Esophagus squamous epithelium (tissue), 5 donors: Measurements from ENCODE around the gene LDLRAD4. TPM values are rescaled to one million over a fixed set of nuclear protein-coding genes. Genes with fewer than 3 reads are reported as not detected.

Experiments used
- DNase-seq: peaks from one replicate; lab custom pipeline; 2025; lab: John Stamatoyannopoulos, UW
- H3K27ac ChIP-seq, 4 donors: fragments of 200-600 bp; sonication (generic); one replicate each; pipeline ENCODE4 v1.5.1; 2016 to 2019; ENCODE audit warnings: mild to moderate bottlenecking in 1 of 4
- H3K27me3 ChIP-seq, 4 donors: fragments of 200-600 bp; sonication (generic); 1 replicate in 3 of 4; 2 replicates in 1 of 4; pipeline versions ENCODE4 v1.5.1 to v1.6.0; 2017 to 2021; ENCODE audit warnings: antibody characterized with exemption in 1 of 4
- H3K36me3 ChIP-seq, 3 donors: fragments of 200-600 bp; sonication (generic); one replicate each; pipeline ENCODE4 v1.5.1; 2016 to 2019
- H3K4me1 ChIP-seq, 3 donors: fragments of 200-600 bp; sonication (generic); one replicate each; pipeline ENCODE4 v1.5.1; 2017 to 2019
- H3K4me3 ChIP-seq, 4 donors: fragments of 200-600 bp; sonication (generic); 1 replicate in 3 of 4; 2 replicates in 1 of 4; pipeline ENCODE4 v1.5.1; 2016 to 2019; ENCODE audit warnings: mild to moderate bottlenecking in 2 of 4, moderate library complexity in 1 of 4
- H3K9me3 ChIP-seq, 3 donors: fragments of 200-600 bp; sonication (generic); one replicate each; pipeline ENCODE4 v1.5.1; 2016 to 2019
- POLR2A ChIP-seq, 4 donors: fragments of 450-650 bp; IDR thresholded peaks; one replicate each; pipeline ENCODE4 v1.6.1; 2017; ENCODE audit warnings: antibody characterized with exemption in 4 of 4, mild to moderate bottlenecking in 4 of 4, moderate library complexity in 3 of 4
- WGBS, 2 donors: methylation state at CpG; one replicate each; pipeline ENCODE4 v1.1.5; 2018; 5-methylcytosine and 5-hydroxymethylcytosine counted together
- intact Hi-C: fragments of 100-400 bp; cut with DNase I; formaldehyde crosslinking; loops from one replicate; pipeline ENCODE4 v1.15.0; 2022
- total RNA-seq, 4 donors: library from RNA; depleted of rRNA; stranded (reverse); fragments of >200 nt; gene quantifications; one replicate each; pipeline ENCODE4 v1.1.0, GENCODE V29; 2016
- TF ChIP-seq, protein P1 (sequence below), 6 experiments: fragments of 450-650 bp in 4 of 6; fragments of 200-600 bp in 2 of 6; sonication (generic) in 2 of 6; IDR thresholded peaks; one replicate each; pipeline ENCODE4 v1.5.1; 2016 to 2019; ENCODE audit warnings: antibody characterized with exemption in 6 of 6, mild to moderate bottlenecking in 4 of 6, moderate library complexity in 4 of 6
- donor health status: DM: yes; HTN: yes; CAD: no.

LDLRAD4 gene
- total RNA-seq, 4 donors from 2014 or later, result 0.91 to 17.9 (median 6.8) TPM

- intact Hi-C loops, result no loop called here
- H3K27ac ChIP-seq, result no peak overlapping the region
- 87 to 92% methylated on average over 11 to 12 of the region's 13 CpGs for WGBS, 2 donors
These were observed 149.7 kb downstream of the LDLRAD4 start for GRCh38 chr18:13368080-13368813.

GRCh38 chr18:13369353-13369752 is 150.8 kb downstream of the LDLRAD4 start:
- H3K4me1 ChIP-seq, result peaks cover 0 to 16% (median 4%) of the 10 kb centered on the region in 3 donors
- DNase-seq, result no peak
- intact Hi-C loops, result no loop called here
- H3K9me3 ChIP-seq, result no peaks in the 10 kb centered on the region
- WGBS, 2 donors, result 76 to 79% methylated on average over 9 of the region's 9 CpGs
- no peaks in the 10 kb centered on the region for H3K36me3 ChIP-seq
- no peak for TF ChIP-seq POLR2A (IDR thresholded peaks at IDR 0.05)
- TF ChIP-seq, protein P1, sequence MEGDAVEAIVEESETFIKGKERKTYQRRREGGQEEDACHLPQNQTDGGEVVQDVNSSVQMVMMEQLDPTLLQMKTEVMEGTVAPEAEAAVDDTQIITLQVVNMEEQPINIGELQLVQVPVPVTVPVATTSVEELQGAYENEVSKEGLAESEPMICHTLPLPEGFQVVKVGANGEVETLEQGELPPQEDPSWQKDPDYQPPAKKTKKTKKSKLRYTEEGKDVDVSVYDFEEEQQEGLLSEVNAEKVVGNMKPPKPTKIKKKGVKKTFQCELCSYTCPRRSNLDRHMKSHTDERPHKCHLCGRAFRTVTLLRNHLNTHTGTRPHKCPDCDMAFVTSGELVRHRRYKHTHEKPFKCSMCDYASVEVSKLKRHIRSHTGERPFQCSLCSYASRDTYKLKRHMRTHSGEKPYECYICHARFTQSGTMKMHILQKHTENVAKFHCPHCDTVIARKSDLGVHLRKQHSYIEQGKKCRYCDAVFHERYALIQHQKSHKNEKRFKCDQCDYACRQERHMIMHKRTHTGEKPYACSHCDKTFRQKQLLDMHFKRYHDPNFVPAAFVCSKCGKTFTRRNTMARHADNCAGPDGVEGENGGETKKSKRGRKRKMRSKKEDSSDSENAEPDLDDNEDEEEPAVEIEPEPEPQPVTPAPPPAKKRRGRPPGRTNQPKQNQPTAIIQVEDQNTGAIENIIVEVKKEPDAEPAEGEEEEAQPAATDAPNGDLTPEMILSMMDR (IDR thresholded peaks at IDR 0.05), result no peak
- H3K4me3 ChIP-seq, result no peak overlapping the region
- H3K27me3 ChIP-seq, result no peaks in the 10 kb centered on the region
- no peak overlapping the region for H3K27ac ChIP-seq

More at GRCh38 chr18:13368080-13368813, 149.7 kb downstream of the LDLRAD4 start:
- no peak for TF ChIP-seq POLR2A (IDR thresholded peaks at IDR 0.05)
- TF ChIP-seq, protein P1 (IDR thresholded peaks at IDR 0.05), result no peak
- H3K4me1 ChIP-seq, result peaks cover 0 to 16% (median 4%) of the 10 kb centered on the region in 3 donors
- H3K9me3 ChIP-seq, result no peaks in the 10 kb centered on the region
- H3K36me3 ChIP-seq, result no peaks in the 10 kb centered on the region
- DNase-seq, result no peak
- no peak overlapping the region for H3K4me3 ChIP-seq
- H3K27me3 ChIP-seq, result no peaks in the 10 kb centered on the region

DNA sequence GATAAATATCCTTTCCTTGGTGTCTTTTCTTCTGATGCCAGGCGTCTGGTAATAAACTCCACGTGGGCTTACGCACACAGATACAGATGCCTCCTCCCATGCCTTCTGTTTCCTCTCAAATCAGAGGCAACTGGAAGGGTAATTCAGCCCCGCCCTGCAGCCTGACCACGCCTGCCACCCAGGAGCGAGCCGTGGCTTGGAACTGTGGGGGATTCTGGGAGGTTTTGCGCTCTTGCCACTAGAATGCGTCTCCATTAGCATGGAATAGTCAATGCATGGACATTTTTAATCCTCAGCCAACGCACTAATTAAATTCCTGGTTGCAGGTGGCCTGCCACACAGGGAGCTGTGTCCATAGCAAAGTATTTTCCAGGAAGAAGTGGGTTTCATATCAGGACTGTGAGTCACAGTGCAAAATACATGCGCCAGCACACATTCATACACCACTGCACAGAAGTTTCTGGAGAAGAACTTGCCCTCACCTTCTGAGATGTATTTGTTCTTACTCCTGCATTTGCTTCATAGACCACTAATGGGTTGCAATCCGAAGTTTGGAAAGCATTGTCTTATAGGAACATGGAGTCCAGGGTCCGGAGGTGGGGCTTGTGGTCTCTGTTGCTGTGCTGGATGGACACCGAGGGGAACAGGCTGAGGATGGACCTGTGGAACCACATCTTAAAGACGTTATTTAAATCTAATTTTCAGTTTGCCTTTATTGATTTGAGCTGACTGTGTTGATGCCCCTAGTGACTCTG is 151.4 kb downstream of the LDLRAD4 start:
- H3K27ac ChIP-seq, result no peak overlapping the region
- H3K4me1 ChIP-seq, result peaks cover 4 to 21% (median 9%) of the 10 kb centered on the region in 3 donors
- DNase-seq, result no peak
- no peaks in the 10 kb centered on the region for H3K27me3 ChIP-seq
- WGBS, 2 donors, result 52 to 67% methylated on average over 13 to 15 of the region's 15 CpGs
- intact Hi-C loops, result no loop called here
- H3K9me3 ChIP-seq, result no peaks in the 10 kb centered on the region
- H3K36me3 ChIP-seq, result no peaks in the 10 kb centered on the region
- TF ChIP-seq, protein P1 (IDR thresholded peaks at IDR 0.05), result no peak
- no peak overlapping the region for H3K4me3 ChIP-seq

DNA sequence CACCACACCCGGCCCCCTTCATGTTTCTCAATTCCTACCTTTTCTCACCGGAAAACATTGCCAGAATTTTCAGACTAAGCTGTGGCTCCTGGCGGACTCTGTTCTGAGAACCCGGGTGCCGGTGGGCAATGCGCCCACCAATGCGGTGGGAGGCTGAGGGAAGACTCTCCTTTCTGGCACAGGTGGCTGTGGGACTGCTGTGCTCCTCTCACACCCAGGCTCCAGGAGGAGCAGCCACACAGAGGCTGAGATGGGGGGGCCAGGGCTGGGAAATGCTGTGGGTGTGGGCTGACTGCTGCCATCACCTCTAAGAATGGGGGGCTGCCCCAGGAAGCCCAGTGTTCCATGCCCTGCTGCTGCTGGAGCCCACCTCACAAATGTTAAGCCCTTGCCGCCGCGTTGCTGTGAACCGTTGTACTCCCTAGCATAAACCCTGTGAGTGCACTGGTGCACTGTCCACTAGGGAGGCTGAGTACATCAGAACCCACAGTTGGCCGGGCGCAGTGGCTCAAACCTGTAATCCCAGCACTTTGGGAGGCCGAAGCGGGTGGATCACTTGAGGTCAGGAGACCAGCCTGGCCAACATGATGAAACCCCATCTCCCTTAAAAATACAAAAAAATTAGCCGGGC is 152.6 kb downstream of the LDLRAD4 start:
- no peak for TF ChIP-seq POLR2A (IDR thresholded peaks at IDR 0.05)
- TF ChIP-seq, protein P1 (IDR thresholded peaks at IDR 0.05), result no peak
- WGBS, 2 donors, result 100% methylated on average over 1 to 2 of the region's 16 CpGs
- DNase-seq, result no peak
- Histone ChIP-seq H3K27ac (no peak overlapping the region), H3K27me3 (no peaks in the 10 kb centered on the region), H3K9me3 (no peaks in the 10 kb centered on the region), H3K36me3 (no peaks in the 10 kb centered on the region), H3K4me3 (no peak overlapping the region), H3K4me1 (peaks cover 6 to 33% (median 19%) of the 10 kb centered on the region in 3 donors)
- intact Hi-C loops, result no loop called here
